Cardiac ventricle fibroblast (primary cell): ENCODE data around the gene ZBTB4. TPM values are rescaled to one million over a fixed set of nuclear protein-coding genes. Genes with fewer than 3 reads are reported as not detected.

Source experiments
- total RNA-seq: library from RNA; depleted of rRNA; stranded (reverse); fragments of >200 nt; gene quantifications from 2 replicates; pipeline ENCODE4 v1.2.3, GENCODE V29; 2015

Gene ZBTB4, protein sequence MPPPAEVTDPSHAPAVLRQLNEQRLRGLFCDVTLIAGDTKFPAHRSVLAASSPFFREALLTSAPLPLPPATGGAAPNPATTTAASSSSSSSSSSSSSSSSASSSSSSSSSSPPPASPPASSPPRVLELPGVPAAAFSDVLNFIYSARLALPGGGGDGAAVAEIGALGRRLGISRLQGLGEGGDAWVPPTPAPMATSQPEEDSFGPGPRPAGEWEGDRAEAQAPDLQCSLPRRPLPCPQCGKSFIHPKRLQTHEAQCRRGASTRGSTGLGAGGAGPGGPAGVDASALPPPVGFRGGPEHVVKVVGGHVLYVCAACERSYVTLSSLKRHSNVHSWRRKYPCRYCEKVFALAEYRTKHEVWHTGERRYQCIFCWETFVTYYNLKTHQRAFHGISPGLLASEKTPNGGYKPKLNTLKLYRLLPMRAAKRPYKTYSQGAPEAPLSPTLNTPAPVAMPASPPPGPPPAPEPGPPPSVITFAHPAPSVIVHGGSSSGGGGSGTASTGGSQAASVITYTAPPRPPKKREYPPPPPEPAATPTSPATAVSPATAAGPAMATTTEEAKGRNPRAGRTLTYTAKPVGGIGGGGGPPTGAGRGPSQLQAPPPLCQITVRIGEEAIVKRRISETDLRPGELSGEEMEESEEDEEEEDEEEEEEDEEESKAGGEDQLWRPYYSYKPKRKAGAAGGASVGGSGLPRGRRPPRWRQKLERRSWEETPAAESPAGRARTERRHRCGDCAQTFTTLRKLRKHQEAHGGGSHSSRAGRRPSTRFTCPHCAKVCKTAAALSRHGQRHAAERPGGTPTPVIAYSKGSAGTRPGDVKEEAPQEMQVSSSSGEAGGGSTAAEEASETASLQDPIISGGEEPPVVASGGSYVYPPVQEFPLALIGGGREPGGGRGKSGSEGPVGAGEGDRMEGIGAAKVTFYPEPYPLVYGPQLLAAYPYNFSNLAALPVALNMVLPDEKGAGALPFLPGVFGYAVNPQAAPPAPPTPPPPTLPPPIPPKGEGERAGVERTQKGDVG
- total RNA-seq = 25.5 and 32.9 TPM in 2 replicates

DNA sequence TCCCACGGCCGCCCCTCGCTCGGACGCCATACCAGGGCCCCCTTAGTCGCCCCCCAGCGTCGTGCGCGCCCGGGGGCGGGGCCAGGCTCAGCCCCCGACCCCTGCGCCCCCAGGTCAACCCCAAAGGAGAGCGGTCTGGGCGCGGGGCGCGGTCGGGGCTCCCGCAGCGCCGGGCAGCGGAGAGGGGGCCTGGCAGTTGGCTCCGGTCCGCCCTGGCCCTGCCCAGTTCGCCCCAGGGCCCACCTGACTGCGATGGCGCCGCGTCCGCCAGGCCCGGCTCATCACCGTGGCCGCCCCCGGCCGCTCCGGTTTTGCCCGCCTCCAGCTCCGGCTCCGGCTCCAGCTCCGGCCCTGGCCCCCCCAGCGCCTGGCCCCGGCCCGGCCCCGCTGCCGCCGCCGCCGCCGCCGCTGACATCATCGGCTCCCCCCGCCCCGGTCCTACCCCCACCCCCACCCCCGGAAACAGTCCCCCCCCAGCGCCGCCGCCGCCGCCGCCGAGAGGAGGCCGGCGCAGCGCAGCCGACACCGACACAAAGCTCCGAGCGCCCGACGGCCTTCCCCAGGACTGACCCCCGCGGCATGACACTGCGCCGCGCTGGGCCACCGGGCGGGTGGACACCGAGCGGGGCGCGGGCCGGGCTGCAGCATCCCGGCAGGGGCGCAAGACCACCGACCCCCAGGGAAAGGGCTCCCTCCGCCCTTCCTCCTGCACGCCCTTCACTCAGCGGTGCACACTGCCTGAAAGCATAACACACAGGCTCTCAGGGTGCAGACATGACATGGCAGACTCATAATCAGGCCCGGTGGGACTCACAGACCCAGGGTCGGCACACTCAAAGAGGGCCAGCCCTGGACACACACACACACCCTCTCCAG lies at the start of gene ZBTB4:
Gene ZBTB4 (minus strand): TSS at position 419 of the 876 bp plus-strand sequence. CDS start 12,830 bp downstream, outside the sequence.

DNA sequence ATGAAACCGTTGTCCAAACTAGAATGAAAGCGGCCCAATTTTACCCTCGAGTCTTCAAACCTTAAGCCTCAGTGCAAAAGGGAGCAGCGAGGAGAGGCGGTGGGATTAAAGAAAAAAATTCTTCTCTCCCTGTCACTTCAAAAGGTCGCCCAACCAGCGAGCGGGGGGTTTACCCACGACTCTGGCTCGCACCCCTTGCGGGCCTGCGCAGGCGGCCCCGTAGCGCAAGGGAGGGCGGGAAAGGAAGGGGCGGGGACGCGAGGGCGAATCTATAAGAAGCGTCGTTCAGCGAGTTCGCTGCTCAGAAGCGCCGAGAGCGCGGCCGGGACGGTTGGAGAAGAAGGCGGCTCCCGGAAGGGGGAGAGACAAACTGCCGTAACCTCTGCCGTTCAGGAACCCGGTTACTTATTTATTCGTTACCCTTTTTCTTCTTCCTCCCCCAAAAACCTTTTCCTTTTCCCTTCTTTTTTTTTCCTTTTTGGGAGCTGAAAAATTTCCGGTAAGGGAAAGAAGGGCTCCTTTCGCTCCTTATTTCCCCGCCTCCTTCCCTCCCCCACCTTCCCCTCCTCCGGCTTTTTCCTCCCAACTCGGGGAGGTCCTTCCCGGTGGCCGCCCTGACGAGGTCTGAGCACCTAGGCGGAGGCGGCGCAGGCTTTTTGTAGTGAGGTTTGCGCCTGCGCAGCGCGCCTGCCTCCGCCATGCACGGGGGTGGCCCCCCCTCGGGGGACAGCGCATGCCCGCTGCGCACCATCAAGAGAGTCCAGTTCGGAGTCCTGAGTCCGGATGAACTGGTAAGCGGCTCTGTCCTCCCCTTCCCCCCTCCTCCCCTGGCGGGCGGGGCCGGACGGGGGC lies 4.9 kb upstream of the ZBTB4 start, which contains the start of gene POLR2A:
Gene POLR2A (plus strand): TSS at position 300 of the 852 bp plus-strand sequence.

DNA sequence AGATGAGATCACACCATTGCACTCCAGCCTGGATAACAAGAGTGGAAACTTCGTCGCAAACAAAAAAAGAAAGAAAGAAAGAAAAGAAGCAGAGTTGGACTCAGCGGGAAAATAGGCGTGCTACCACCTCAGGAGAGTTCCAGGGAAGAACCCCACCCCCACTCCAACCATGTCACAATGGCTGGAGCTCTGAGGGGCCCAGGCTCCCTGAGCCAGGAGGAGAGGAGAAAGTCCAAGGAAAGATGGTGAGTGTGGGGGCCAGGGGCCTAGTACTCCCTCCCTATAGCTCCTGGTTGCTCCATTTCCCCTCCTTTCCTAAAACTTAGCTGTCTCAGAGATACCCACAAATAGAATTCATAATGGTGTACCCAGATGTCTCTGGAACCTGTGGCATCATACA lies 1.8 kb upstream of the ZBTB4 start, which contains the start of gene SLC35G6:
Gene SLC35G6 (plus strand): TSS at position 172 of the 400 bp plus-strand sequence. CDS start 71 bp downstream, at position 243.

GRCh38 chr17:7444682-7445618 lies 34.5 kb downstream of the ZBTB4 start, which contains the start of gene CHRNB1:
Gene CHRNB1, plus strand, starts transcription at chr17:7445061. Its CDS starts 67 bp downstream, at chr17:7445128.

DNA sequence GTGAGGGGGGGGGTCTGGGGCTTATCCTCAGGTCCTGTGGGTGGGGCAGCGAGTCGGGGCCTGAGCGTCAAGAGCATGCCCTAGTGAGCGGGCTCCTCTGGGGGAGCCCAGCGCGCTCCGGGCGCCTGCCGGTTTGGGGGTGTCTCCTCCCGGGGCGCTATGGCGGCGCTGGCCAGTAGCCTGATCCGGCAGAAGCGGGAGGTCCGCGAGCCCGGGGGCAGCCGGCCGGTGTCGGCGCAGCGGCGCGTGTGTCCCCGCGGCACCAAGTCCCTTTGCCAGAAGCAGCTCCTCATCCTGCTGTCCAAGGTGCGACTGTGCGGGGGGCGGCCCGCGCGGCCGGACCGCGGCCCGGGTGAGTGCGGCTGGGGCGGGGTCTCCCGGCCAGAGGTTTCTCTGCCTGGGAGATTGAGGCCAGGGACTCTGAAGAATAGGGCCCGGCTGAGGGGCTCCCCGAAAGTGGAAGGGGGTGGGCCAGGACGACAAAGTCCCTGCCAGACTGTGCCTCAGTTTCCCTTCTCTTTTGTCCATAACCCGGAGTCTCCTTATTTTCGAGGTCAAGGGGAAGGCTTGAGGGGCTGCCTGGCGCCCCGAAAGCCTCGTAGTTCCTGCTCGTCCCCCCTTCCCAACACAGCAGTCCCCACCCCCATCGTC lies 39.8 kb downstream of the ZBTB4 start, which contains the start of gene FGF11:
Gene FGF11 (plus strand): TSS at position 51 of the 651 bp plus-strand sequence. CDS start 109 bp downstream, at position 160.

DNA sequence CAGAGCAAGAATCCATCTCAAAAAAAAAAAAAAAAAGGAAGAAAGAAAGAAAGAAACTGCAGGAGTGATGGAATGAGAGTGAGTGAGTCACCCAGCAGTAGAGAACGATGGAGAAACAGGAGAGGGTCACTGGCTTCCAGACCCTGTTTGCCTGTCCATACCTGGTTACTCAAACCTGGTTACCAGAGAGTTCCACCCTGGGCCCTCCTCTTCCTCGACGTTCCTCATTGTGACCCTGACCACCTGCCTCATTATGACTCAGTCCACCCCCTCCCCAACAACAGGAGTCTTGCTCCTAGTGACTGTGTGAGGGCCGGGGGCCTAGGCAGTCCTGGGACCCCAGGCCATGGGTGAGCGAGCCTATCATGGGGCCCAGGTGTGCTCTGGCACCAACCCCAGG lies 50.9 kb downstream of the ZBTB4 start, which contains the start of gene SPEM3:
Gene SPEM3 (plus strand): TSS at position 301 of the 400 bp plus-strand sequence. CDS start 46 bp downstream, at position 347.

DNA sequence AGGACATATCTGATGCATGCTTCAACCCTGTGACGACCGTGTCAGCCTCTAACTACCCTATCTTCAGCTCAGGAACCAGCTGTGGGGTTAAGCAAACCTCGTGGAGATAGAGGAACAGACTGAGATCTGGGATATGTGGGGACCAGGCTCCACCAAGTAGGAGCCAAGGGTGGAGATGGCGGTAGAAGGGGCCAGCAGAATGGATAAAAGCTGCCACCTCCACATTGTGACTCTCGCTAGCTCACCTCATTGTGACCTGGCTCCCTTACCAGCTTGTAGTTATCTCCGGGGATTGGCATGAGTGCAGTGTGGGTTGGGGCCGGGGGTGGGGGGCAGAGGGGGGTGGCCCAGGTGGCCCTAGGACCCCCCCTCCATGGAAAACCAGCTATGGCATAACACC lies 54.1 kb downstream of the ZBTB4 start, which contains the start of gene SPEM2:
Gene SPEM2 (plus strand): TSS at position 301 of the 400 bp plus-strand sequence. CDS start 73 bp downstream, at position 374.

GRCh38 chr17:7419819-7420610 lies 59.4 kb downstream of the ZBTB4 start, which contains the start of gene SPEM1:
Gene SPEM1, plus strand, starts transcription at chr17:7420324. Its CDS starts 61 bp downstream, at chr17:7420385.

Other genes with a start within 250 kb of the ZBTB4 start
- gene DVL2, start 245.1 kb downstream of the ZBTB4 start, total RNA-seq = 31.5 and 44.1 TPM in 2 replicates
- gene PHF23, start 240.2 kb downstream of the ZBTB4 start, total RNA-seq = 38.6 and 48.0 TPM in 2 replicates
- 318 and 677 TPM in 2 replicates for gene GABARAP, start 237.2 kb downstream of the ZBTB4 start, total RNA-seq
- gene CTDNEP1, start 227.9 kb downstream of the ZBTB4 start, total RNA-seq = 78.3 and 99.5 TPM in 2 replicates
- gene ELP5, start 227.4 kb downstream of the ZBTB4 start, total RNA-seq = 30.1 and 41.1 TPM in 2 replicates
- 2.0 TPM in 1 of 2 replicates, not detected in the other for gene CLDN7, start 217.2 kb downstream of the ZBTB4 start, total RNA-seq
- gene SLC2A4, start 197.9 kb downstream of the ZBTB4 start, total RNA-seq = 0.05 TPM in 1 of 2 replicates, not detected in the other
- 0.06 TPM in 1 of 2 replicates, not detected in the other for gene YBX2, start 185.0 kb downstream of the ZBTB4 start, total RNA-seq
- 259 and 332 TPM in 2 replicates for gene EIF5A, start 172.0 kb downstream of the ZBTB4 start, total RNA-seq
- 29.9 and 34.0 TPM in 2 replicates for gene GPS2, start 164.3 kb downstream of the ZBTB4 start, total RNA-seq
- gene NEURL4, start 150.3 kb downstream of the ZBTB4 start, total RNA-seq = 6.4 and 12.7 TPM in 2 replicates
- 0.73 TPM in 1 of 2 replicates, not detected in the other for gene ACAP1, start 143.1 kb downstream of the ZBTB4 start, total RNA-seq
- gene KCTD11, start 127.5 kb downstream of the ZBTB4 start, total RNA-seq = 11.9 and 14.6 TPM in 2 replicates
- gene TMEM95, start 124.5 kb downstream of the ZBTB4 start, total RNA-seq = not detected in 2 replicates
- gene TNK1, start 98.5 kb downstream of the ZBTB4 start, total RNA-seq = 0.05 TPM in 1 of 2 replicates, not detected in the other
- gene PLSCR3, start 85.1 kb downstream of the ZBTB4 start, total RNA-seq = 48.7 and 57.0 TPM in 2 replicates
- 42.9 and 68.5 TPM in 2 replicates for gene TMEM256, start 75.5 kb downstream of the ZBTB4 start, total RNA-seq
- 20.6 and 23.5 TPM in 2 replicates for gene NLGN2, start 71.8 kb downstream of the ZBTB4 start, total RNA-seq
- not detected in 2 replicates for gene SPEM1, start 59.3 kb downstream of the ZBTB4 start, total RNA-seq
- gene SPEM2, start 54.0 kb downstream of the ZBTB4 start, total RNA-seq = not detected in 2 replicates
- not detected in 2 replicates for gene SPEM3, start 50.8 kb downstream of the ZBTB4 start, total RNA-seq
- gene TMEM102, start 44.2 kb downstream of the ZBTB4 start, total RNA-seq = 0.62 and 2.1 TPM in 2 replicates
- gene FGF11, start 40.1 kb downstream of the ZBTB4 start, total RNA-seq = 1.1 and 1.2 TPM in 2 replicates
- gene CHRNB1, start 34.6 kb downstream of the ZBTB4 start, total RNA-seq = 2.5 and 4.8 TPM in 2 replicates
- gene SLC35G6, start 1.8 kb upstream of the ZBTB4 start, total RNA-seq = not detected in 2 replicates
- gene POLR2A, start 4.7 kb upstream of the ZBTB4 start, total RNA-seq = 67.3 and 74.0 TPM in 2 replicates
- 14.6 and 15.0 TPM in 2 replicates for gene TNFSF12, start 69.4 kb upstream of the ZBTB4 start, total RNA-seq
- gene TNFSF13, start 79.1 kb upstream of the ZBTB4 start, total RNA-seq = 3.2 and 8.0 TPM in 2 replicates
- 30.5 and 32.1 TPM in 2 replicates for gene SENP3, start 82.3 kb upstream of the ZBTB4 start, total RNA-seq
- 25.7 and 31.7 TPM in 2 replicates for gene CD68, start 100.0 kb upstream of the ZBTB4 start, total RNA-seq
- 62.5 and 77.8 TPM in 2 replicates for gene MPDU1, start 104.2 kb upstream of the ZBTB4 start, total RNA-seq
- 0.20 and 0.25 TPM in 2 replicates for gene SOX15, start 110.5 kb upstream of the ZBTB4 start, total RNA-seq
- gene FXR2, start 135.3 kb upstream of the ZBTB4 start, total RNA-seq = 20.4 and 24.7 TPM in 2 replicates
- gene SAT2, start 148.2 kb upstream of the ZBTB4 start, total RNA-seq = 131 and 141 TPM in 2 replicates
- gene SHBG, start 150.5 kb upstream of the ZBTB4 start, total RNA-seq = 0.81 and 0.83 TPM in 2 replicates
- gene ATP1B2, start 171.3 kb upstream of the ZBTB4 start, total RNA-seq = 0.10 and 0.12 TPM in 2 replicates
- 33.1 and 47.9 TPM in 2 replicates for gene TP53, start 207.9 kb upstream of the ZBTB4 start, total RNA-seq
- 4.1 and 4.9 TPM in 2 replicates for gene WRAP53, start 208.8 kb upstream of the ZBTB4 start, total RNA-seq
- gene EFNB3, start 225.6 kb upstream of the ZBTB4 start, total RNA-seq = 7.0 and 8.4 TPM in 2 replicates
- gene DNAH2, start 238.1 kb upstream of the ZBTB4 start, total RNA-seq = 1.2 TPM in 2 replicates